ENCODE results near the gene HHLA2.
"Not testable (repeated sequence)": the region's sequence is repeated elsewhere in the genome, so short reads cannot be mapped to it uniquely, and the experiment has no call there.

Gene HHLA2

DNA sequence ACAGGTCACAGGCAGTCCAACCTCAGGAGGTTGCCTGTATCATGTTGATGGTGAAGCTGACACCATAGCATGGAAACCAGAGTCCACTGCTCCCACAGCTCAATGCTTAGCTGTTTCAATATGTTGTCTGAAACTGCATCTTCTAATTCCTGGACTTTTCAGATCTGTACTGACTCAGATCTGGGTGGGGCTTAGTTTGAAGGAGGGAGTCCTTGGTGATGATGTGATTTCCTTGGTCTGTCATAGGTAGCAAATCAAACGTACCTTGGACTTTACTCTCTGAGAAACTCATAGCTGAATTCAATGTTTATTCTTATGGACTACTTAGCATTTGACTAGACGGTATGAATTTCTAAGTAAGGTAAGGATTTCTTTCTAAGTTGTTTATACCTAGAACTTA is at the start of gene HHLA2:
TSS of gene HHLA2 (plus strand) at position 310 of the 400 bp plus-strand sequence. CDS start 55,266 bp downstream, outside the sequence.
- no peak for DNase-seq

- no peak for DNase-seq
These were observed 45.7 kb upstream of the HHLA2 start for GRCh38 chr3:108250626-108251025.

DNA sequence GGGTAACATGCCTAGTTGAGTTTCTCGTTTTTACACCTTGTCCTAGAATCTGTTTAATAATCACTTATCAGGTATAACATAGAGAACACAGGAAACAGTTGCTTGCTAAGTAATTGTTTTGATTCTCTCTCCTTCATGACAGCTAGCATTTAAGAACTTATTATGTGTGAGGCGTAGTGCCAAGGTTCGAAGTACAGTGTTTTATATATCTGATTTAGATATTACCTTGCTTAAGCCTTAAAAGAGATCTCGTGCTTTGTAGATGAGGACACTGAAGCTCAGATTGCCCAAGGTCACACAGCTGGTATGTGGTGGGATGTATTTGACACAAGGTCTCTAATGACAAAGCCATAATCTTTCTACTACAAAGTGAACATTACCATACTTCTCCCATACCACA is 45.1 kb upstream of the HHLA2 start:
- DNase-seq: no peak

- DNase-seq: no peak
These were observed 44.5 kb upstream of the HHLA2 start for GRCh38 chr3:108251844-108252243.

- DNase-seq: no peak
These were observed 41.2 kb upstream of the HHLA2 start for GRCh38 chr3:108255131-108255530.

GRCh38 chr3:108264534-108265298 is 31.6 kb upstream of the HHLA2 start:
- DNase-seq: not testable (repeated sequence)

- DNase-seq: not testable (repeated sequence)
These were observed 28.1 kb upstream of the HHLA2 start for GRCh38 chr3:108268235-108268634.

GRCh38 chr3:108271626-108272025 is 24.7 kb upstream of the HHLA2 start:
- DNase-seq: no peak

DNA sequence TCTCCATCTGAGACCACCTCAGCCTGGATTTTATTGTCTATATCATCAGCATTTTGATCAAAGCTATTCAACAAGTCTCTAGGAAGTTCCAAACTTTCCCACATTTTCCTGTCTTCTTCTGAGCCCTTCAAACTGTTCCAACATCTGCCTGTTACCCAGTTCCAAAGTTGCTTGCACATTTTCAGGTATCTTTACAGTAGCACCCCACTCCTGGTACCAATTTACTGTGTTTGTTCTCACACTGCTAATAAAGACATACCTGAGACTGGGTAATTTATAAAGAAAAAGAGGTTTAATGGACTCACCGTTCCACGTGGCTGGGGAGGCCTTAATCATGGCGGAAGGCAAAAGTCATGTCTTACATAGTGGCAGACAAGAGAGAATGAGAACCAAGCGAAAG is 17.3 kb upstream of the HHLA2 start:
- not testable (repeated sequence) for DNase-seq

GRCh38 chr3:108280476-108280875 is 15.9 kb upstream of the HHLA2 start:
- DNase-seq: no peak

DNA sequence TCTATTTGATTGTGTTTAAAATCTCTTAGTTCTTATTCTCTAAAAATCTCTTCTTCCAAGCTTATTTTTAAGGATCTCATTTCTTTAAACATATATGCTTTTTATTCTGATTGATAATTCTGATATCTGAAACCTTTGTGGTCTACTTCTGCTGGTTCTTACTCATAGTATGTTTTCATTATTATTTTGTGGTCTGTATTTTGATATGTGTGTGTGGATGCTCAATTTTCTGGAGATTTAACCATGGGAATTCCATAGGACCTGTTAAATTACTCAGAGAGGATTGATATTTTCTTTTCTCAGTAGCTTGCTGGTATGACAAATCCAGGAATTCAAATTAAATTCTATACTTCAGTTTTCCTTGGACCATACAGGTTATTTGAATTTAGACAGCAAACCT is 14.7 kb upstream of the HHLA2 start:
- no peak for DNase-seq

GRCh38 chr3:108283006-108283405 is 13.3 kb upstream of the HHLA2 start:
- no peak for DNase-seq

DNA sequence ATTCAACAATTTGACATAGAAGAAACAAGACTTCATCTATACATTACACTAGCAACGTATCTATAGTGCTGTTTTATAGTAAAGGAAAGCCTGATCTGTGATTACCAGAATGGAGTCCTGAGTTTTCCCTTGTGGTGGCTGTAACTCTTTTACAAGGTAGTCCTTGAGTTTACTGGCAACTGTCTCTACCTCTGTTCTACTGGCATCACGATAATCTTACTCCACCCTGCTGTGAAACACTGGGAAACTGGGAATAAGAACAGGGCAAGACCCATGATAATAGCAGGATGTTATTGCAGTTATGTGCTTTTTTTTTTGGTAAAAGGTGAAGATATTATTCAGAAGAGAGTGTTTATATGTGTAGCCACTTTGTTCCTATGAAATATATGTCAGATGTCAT is 12.4 kb upstream of the HHLA2 start:
- DNase-seq: no peak

DNA sequence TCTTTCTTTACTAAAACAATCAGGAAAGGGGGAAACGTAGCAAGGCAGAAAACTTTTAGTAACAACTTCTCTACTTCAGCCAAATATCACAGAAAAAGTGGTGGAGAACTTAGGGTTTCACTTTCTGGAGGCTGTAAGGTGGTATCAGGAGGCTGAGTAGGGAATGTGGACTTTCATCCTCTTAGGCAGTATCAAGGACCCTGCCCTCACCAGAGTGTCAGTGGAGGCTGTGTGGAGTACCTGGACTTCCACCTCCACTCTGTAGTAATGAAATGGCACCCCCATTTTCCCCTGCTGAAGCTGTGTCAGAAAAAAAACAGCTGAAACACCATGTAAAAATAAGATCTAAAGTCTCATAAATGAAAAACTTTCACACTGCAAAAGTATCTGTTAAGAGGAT is 11.2 kb upstream of the HHLA2 start:
- no peak for DNase-seq

- no peak for DNase-seq
These were observed 9.2 kb upstream of the HHLA2 start for GRCh38 chr3:108287146-108287545.

DNA sequence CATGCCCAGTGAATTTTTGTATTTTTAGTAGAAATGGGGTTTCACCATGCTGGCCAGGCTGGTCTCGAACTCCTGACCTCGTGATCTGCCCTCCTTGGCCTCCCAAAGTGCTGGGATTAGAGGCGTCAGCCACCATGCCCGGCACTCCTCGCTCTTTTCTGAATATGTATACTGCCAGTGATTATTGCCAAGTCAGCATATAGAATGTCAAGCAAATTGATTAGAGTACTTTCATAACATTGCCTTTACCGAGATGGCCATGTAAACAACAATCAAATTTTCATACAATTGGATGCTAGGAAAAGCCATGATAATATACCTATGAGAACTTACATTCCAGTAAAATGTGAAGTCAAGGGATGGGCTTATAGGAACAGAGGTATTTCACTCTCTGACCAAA is 8.2 kb upstream of the HHLA2 start:
- DNase-seq: not testable (repeated sequence)

GRCh38 chr3:108289159-108289558 is 7.2 kb upstream of the HHLA2 start:
- DNase-seq: no peak

DNA sequence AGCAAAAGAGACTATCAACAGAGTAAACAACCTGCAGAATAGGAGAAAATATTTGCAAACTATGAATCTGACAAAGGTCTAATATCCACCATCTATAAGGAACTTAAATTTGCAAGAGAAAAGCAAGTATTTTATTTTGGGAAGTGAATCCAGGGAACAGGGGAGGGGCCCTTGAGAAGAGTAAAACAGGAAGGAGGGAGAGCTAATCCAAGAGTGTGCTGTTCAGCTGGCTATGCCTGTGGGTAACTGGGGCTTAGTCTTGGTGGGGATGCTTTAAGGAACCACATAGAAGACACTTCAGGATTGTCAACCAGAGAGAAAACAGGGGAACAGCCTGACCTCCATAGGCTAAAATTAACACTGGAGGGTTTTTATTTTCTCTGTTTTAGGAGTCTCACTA is 3.9 kb upstream of the HHLA2 start:
- DNase-seq: no peak

- DNase-seq: no peak
These were observed 3.4 kb upstream of the HHLA2 start for GRCh38 chr3:108292905-108293328.

- no peak for DNase-seq
These were observed 2.5 kb upstream of the HHLA2 start for GRCh38 chr3:108293858-108294257.

DNA sequence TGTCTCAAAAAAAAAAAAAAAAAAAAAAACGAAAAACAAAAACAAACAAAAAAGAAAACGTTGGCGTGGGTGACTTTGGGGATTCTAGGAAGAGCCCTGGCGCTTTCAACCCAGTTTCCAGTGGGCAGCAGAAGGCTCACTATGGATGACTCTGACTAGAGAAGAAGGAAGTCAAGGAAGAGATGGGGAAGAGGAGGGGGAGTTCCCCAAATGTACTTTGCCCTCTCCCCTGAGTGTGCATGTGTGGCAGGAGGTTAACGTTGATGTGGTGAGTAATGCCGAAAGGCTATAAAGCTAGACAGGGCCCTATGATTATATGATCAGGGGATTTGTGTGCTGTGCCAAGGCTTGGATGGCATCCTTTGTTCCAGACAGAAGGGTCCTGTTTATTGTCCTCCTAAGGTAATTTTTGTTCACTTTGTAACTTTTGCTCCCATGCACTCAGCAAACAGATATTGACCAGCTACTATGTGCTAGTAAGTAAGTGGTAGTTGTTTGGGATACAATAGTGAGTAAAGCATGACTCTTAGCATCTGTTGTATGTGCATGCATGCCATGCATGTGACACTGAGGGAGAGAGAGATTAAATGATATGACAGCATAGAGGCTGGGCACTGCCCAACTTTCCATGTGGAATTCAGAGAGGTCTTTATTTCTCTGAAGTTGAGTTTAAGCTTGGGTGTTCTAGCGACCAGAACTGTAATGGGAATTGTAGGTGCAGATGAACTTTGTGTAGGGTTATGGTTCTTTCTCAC is 750 bp upstream of the HHLA2 start:
- no peak for DNase-seq

GRCh38 chr3:108297647-108298046 is 1.3 kb downstream of the HHLA2 start:
- DNase-seq: no peak

GRCh38 chr3:108298056-108298455 is 1.7 kb downstream of the HHLA2 start:
- DNase-seq: no peak

DNA sequence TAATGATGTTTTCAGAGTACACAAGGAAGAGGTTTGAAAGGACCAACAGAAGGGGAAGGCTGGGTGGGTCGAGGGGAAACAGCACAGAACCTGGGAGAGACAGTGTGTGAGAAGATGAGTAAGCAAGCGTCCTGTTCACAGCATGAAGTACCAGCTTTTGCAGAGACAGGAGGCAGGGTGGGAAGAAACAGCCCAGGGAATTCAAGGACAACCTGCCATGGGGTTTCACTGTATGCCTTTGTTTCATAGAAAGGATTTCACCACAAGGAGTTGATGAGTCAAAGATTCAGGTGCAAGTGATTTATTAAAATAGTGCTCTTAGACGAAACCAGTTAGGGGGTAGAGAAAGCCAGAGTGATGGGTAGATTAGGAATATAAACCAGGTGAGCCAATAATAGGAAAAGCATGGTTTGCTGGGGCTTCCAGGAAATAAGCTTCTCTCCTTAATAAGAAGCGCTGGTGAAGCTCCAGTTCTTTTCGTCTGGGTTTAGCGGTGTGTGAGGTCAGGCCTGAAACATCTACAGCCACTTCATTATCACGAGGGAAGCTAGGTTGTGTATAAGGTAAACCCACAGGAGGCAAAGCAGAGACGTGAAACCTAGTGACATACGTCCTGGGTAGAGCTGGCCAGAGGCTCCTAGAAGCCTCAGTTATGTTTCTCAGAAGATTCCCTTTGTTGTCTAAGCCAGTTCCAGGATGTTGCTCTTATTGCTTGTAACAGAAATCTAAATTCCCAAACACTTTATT is 3.9 kb downstream of the HHLA2 start:
- no peak for DNase-seq

All from hematopoietic multipotent progenitor cell treated with erythropoietin and hydrocortisone succinate and interleukin-3 and kit ligand, for 6 days (in vitro differentiated cells).